Endothelial cell of umbilical vein (primary cell): ENCODE results near the gene C6orf58.

Experiments
- EZH2 ChIP-seq: IDR thresholded peaks from 2 replicates; pipeline ENCODE4 v1.6.1; 2012; ENCODE audit warnings: borderline replicate concordance, low read depth, mild to moderate bottlenecking, moderate library complexity, low read length, inconsistent platforms; ENCODE audit not compliant: severe bottlenecking
- POLR2A ChIP-seq: IDR thresholded peaks from 2 replicates; pipeline ENCODE4 v1.6.1; 2012; ENCODE audit warnings: low read depth, mild to moderate bottlenecking, control low read depth, low read length
- TF ChIP-seq, protein P1 (sequence below), 2 donors: IDR thresholded peaks; 1 replicate in 1 of 2; 2 replicates in 1 of 2; pipeline ENCODE4 v1.5.1; 2011; ENCODE audit warnings: low read length in 2 of 2, mild to moderate bottlenecking in 2 of 2, moderate library complexity in 2 of 2, control low read depth in 1 of 2, inconsistent platforms in 1 of 2, low read depth in 1 of 2; ENCODE audit not compliant: insufficient read depth in 1 of 2; ENCODE audit errors: extremely low read depth in 1 of 2
- TF ChIP-seq, protein P2 (sequence below): IDR thresholded peaks from 2 replicates; pipeline ENCODE4 v1.6.1; 2011; ENCODE audit not compliant: insufficient read depth, insufficient read length

DNA sequence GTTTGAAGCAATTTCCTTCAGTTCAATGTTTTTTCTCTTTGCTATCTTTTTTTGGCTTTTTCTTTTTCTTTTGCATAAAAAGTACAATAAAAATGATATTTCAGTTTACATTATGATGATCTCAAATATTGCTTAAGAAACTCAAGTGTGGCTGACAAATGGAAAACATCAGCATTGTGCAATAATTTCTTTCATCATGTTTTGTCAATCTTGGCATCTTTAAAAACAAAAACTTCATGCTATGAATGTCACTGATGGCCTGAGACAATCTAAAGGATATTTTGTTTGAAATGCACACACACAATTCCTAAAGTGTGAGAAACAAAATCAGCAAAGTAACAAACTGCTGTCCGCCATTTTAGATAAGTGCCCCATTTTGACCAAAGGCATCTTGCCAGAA is 44.0 kb upstream of the C6orf58 start:
- TF ChIP-seq EZH2: no peak
- no peak for TF ChIP-seq POLR2A
- TF ChIP-seq, protein P1, sequence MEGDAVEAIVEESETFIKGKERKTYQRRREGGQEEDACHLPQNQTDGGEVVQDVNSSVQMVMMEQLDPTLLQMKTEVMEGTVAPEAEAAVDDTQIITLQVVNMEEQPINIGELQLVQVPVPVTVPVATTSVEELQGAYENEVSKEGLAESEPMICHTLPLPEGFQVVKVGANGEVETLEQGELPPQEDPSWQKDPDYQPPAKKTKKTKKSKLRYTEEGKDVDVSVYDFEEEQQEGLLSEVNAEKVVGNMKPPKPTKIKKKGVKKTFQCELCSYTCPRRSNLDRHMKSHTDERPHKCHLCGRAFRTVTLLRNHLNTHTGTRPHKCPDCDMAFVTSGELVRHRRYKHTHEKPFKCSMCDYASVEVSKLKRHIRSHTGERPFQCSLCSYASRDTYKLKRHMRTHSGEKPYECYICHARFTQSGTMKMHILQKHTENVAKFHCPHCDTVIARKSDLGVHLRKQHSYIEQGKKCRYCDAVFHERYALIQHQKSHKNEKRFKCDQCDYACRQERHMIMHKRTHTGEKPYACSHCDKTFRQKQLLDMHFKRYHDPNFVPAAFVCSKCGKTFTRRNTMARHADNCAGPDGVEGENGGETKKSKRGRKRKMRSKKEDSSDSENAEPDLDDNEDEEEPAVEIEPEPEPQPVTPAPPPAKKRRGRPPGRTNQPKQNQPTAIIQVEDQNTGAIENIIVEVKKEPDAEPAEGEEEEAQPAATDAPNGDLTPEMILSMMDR (IDR thresholded peaks at IDR 0.05; ENCODE audit: extremely low read depth in 1 of 2, insufficient read depth in 1 of 2, low read depth in 1 of 2, low read length in 2 of 2): no peak
- TF ChIP-seq, protein P2, sequence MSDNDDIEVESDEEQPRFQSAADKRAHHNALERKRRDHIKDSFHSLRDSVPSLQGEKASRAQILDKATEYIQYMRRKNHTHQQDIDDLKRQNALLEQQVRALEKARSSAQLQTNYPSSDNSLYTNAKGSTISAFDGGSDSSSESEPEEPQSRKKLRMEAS: no peak
